LNCaP clone FGC (cell line): Measurements from ENCODE around the gene HIRA.

ENCODE experiments used
- DNase-seq: peaks from one replicate; pipeline ENCODE4 v3.0.0-alpha.2; 2011; ENCODE audit warnings: low read depth
- H3K4me3 ChIP-seq: 2 replicates; pipeline ENCODE4 v1.5.1; 2011; ENCODE audit warnings: mild to moderate bottlenecking, low read depth, low read length, control low read depth
- CTCF ChIP-seq: IDR thresholded peaks from 2 replicates; pipeline ENCODE4 v1.5.1; 2012; ENCODE audit warnings: mild to moderate bottlenecking; ENCODE audit not compliant: control insufficient read depth, insufficient read depth; ENCODE audit errors: extremely low read depth

Gene HIRA

GRCh38 chr22:19470010-19470409 lies 38.5 kb upstream of the HIRA start:
- DNase-seq: no peak
- no peak overlapping the region for H3K4me3 ChIP-seq
- no peak for TF ChIP-seq CTCF

GRCh38 chr22:19469421-19469820 lies 37.9 kb upstream of the HIRA start:
- TF ChIP-seq CTCF: no peak
- no peak overlapping the region for H3K4me3 ChIP-seq
- no peak for DNase-seq

GRCh38 chr22:19467912-19468311 lies 36.4 kb upstream of the HIRA start:
- no peak for TF ChIP-seq CTCF
- no peak for DNase-seq
- no peak overlapping the region for H3K4me3 ChIP-seq

GRCh38 chr22:19466848-19467752 lies 35.6 kb upstream of the HIRA start:
- H3K4me3 ChIP-seq: no peak overlapping the region
- no peak for TF ChIP-seq CTCF
- DNase-seq: no peak

GRCh38 chr22:19466126-19466716 lies 34.7 kb upstream of the HIRA start:
- no peak for DNase-seq
- TF ChIP-seq CTCF: no peak
- no peak overlapping the region for H3K4me3 ChIP-seq

GRCh38 chr22:19464975-19465374 lies 33.4 kb upstream of the HIRA start:
- H3K4me3 ChIP-seq: no peak overlapping the region
- no peak for TF ChIP-seq CTCF
- DNase-seq: no peak
